SK-N-SH (cell line): ENCODE data around the gene XPOT. TPM values are rescaled to one million over a fixed set of nuclear protein-coding genes. Genes with fewer than 3 reads are reported as not detected.
A peak's percentile ranks its signal among the peaks of the same experiment; 100 is the strongest.

Experiments used
- CTCF ChIA-PET: fragments of 300-600, 350-600 bp; formaldehyde crosslinking; extraction: SDS; loops from one replicate; lab custom pipeline; 2021; lab: Yijun Ruan, JAX
- POLR2A ChIA-PET: fragments of 350-600 bp; sonication (Branson Sonifier 250); formaldehyde crosslinking; extraction: SDS; loops from one replicate; lab custom pipeline; 2020; ENCODE audit warnings: antibody characterized with exemption, inconsistent platforms; lab: Yijun Ruan, JAX
- DNase-seq: peaks from one replicate; pipeline ENCODE4 v3.0.0; 2012
- H2AFZ ChIP-seq: fragments of 200-600 bp; sonication (generic); 2 replicates; pipeline ENCODE4 v1.8.1; 2016; ENCODE audit warnings: antibody characterized with exemption, mild to moderate bottlenecking, low read depth
- H3F3A ChIP-seq: fragments of 200-600 bp; sonication (generic); replicated peaks from 2 replicates; pipeline ENCODE3; 2016; ENCODE audit warnings: antibody characterized with exemption, mild to moderate bottlenecking; ENCODE audit not compliant: insufficient read depth
- H3K27ac ChIP-seq, 2 experiments: fragments of 200-500 bp in 1 of 2; fragments of 200-600 bp in 1 of 2; sonication (Bioruptor generic) in 1 of 2; sonication (generic), shearing (Covaris generic) in 1 of 2; 2 replicates each; pipeline versions ENCODE4 v1.5.1 to v1.6.1; 2014 to 2016; ENCODE audit warnings: low read depth in 2 of 2, inconsistent platforms in 1 of 2, low read length in 1 of 2, mild to moderate bottlenecking in 1 of 2, mixed read lengths in 1 of 2
- H3K27me3 ChIP-seq: fragments of 200-600 bp; sonication (generic), shearing (Covaris generic); 2 replicates; pipeline ENCODE4 v1.6.1; 2016; ENCODE audit warnings: mixed run types; ENCODE audit not compliant: insufficient read depth
- H3K36me3 ChIP-seq, 2 experiments: fragments of 200-500 bp in 1 of 2; fragments of 200-600 bp in 1 of 2; sonication (Bioruptor generic) in 1 of 2; sonication (generic) in 1 of 2; replicated peaks in 1 of 2; 2 replicates each; pipeline versions ENCODE3 to v1.5.1; 2014 to 2016; ENCODE audit warnings: low read length in 1 of 2, mild to moderate bottlenecking in 1 of 2; ENCODE audit not compliant: insufficient read depth in 2 of 2, control insufficient read depth in 1 of 2
- H3K4me1 ChIP-seq, 2 experiments: fragments of 200-500 bp in 1 of 2; fragments of 200-600 bp in 1 of 2; sonication (Bioruptor generic) in 1 of 2; sonication (generic), shearing (Covaris generic) in 1 of 2; 2 replicates each; pipeline versions ENCODE4 v1.5.1 to v1.6.1; 2014 to 2016; ENCODE audit warnings: low read depth in 1 of 2, low read length in 1 of 2, mixed run types in 1 of 2; ENCODE audit not compliant: insufficient read depth in 2 of 2, control insufficient read depth in 1 of 2
- H3K4me2 ChIP-seq: fragments of 200-600 bp; sonication (generic), shearing (Covaris generic); 2 replicates; pipeline ENCODE4 v1.6.1; 2017; ENCODE audit warnings: mixed run types
- H3K4me3 ChIP-seq, 2 experiments: fragments of 200-500 bp in 1 of 2; fragments of 200-600 bp in 1 of 2; sonication (Bioruptor generic) in 1 of 2; sonication (generic), shearing (Covaris generic) in 1 of 2; 2 replicates each; pipeline versions ENCODE4 v1.5.1 to v1.8.1; 2014 to 2016; ENCODE audit warnings: low read depth in 2 of 2, inconsistent platforms in 1 of 2, low read length in 1 of 2, mild to moderate bottlenecking in 1 of 2, mixed read lengths in 1 of 2, moderate library complexity in 1 of 2
- H3K79me2 ChIP-seq: fragments of 200-600 bp; sonication (generic); 2 replicates; pipeline ENCODE4 v1.8.1; 2017; ENCODE audit warnings: mild to moderate bottlenecking; ENCODE audit not compliant: insufficient read depth
- H3K9ac ChIP-seq: fragments of 200-600 bp; sonication (generic); 2 replicates; pipeline ENCODE4 v1.6.1; 2017; ENCODE audit warnings: mixed run types
- H3K9me2 ChIP-seq: fragments of 200-600 bp; sonication (generic); 2 replicates; pipeline ENCODE4 v1.6.1; 2017; ENCODE audit warnings: mixed run types
- H3K9me3 ChIP-seq: fragments of 200-600 bp; sonication (generic); 2 replicates; pipeline ENCODE4 v1.6.1; 2017; ENCODE audit warnings: mixed run types, mild to moderate bottlenecking, moderate library complexity
- H4K20me1 ChIP-seq: fragments of 200-600 bp; sonication (generic); 2 replicates; pipeline ENCODE4 v1.6.1; 2017; ENCODE audit warnings: mild to moderate bottlenecking, mixed run types; ENCODE audit not compliant: insufficient read depth
- GATA2 ChIP-seq: sonication (generic); formaldehyde crosslinking; IDR thresholded peaks from 2 replicates; pipeline ENCODE4 v1.5.0; 2020; ENCODE audit warnings: mild to moderate bottlenecking, missing genetic modification reagents
- PBX3 ChIP-seq: IDR thresholded peaks from 2 replicates; pipeline ENCODE4; 2012
- RFX5 ChIP-seq: IDR thresholded peaks from 2 replicates; pipeline ENCODE4 v1.6.1; 2012; ENCODE audit warnings: mild to moderate bottlenecking, improper control_type of control experiment, low read length
- SMC3 ChIP-seq: IDR thresholded peaks from 2 replicates; pipeline ENCODE4 v1.6.1; 2012; ENCODE audit warnings: low read depth, low read length, improper control_type of control experiment
- TAF1 ChIP-seq: IDR thresholded peaks from 2 replicates; pipeline ENCODE4 v1.6.1; 2012; ENCODE audit warnings: low read depth, mild to moderate bottlenecking, low read length, moderate library complexity, borderline replicate concordance
- USF1 ChIP-seq: IDR thresholded peaks from 2 replicates; pipeline ENCODE4 v1.4.0; 2012; ENCODE audit warnings: low read depth, borderline replicate concordance
- USF2 ChIP-seq: fragments of 150-350 bp; IDR thresholded peaks from 2 replicates; pipeline ENCODE4 v1.6.1; 2017; ENCODE audit warnings: antibody characterized with exemption, low read length, low read depth, borderline replicate concordance
- WGBS: methylation state at CpG from one replicate; pipeline ENCODE4 v1.1.6; 2017; ENCODE audit warnings: low lambda C conversion rate; 5-methylcytosine and 5-hydroxymethylcytosine counted together
- polyA plus RNA-seq, 3 experiments: library from polyadenylated mRNA; depleted of rRNA; stranded (reverse); fragments of >200 nt; gene quantifications; 2 replicates each; pipeline ENCODE4 v1.2.3, GENCODE V29; 2012
- TF ChIP-seq, protein P1 (sequence below): IDR thresholded peaks from 2 replicates; pipeline ENCODE4 v1.4.0; 2012; ENCODE audit warnings: low read depth, borderline replicate concordance

The XPOT gene
- polyA plus RNA-seq, 1 of the 3 experiments (the other 2 are of a cell fraction): 25.6 TPM

GRCh38 chr12:64400041-64400440 lies 4.2 kb upstream of the XPOT start (continued):
- TF ChIP-seq GATA2 (CRISPR knock-in tag) (no peak), RFX5 (no peak), PBX3 (peak; percentile 75), TAF1 (no peak)
- TF ChIP-seq, protein P1, sequence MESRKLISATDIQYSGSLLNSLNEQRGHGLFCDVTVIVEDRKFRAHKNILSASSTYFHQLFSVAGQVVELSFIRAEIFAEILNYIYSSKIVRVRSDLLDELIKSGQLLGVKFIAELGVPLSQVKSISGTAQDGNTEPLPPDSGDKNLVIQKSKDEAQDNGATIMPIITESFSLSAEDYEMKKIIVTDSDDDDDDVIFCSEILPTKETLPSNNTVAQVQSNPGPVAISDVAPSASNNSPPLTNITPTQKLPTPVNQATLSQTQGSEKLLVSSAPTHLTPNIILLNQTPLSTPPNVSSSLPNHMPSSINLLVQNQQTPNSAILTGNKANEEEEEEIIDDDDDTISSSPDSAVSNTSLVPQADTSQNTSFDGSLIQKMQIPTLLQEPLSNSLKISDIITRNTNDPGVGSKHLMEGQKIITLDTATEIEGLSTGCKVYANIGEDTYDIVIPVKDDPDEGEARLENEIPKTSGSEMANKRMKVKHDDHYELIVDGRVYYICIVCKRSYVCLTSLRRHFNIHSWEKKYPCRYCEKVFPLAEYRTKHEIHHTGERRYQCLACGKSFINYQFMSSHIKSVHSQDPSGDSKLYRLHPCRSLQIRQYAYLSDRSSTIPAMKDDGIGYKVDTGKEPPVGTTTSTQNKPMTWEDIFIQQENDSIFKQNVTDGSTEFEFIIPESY: no peak

DNA sequence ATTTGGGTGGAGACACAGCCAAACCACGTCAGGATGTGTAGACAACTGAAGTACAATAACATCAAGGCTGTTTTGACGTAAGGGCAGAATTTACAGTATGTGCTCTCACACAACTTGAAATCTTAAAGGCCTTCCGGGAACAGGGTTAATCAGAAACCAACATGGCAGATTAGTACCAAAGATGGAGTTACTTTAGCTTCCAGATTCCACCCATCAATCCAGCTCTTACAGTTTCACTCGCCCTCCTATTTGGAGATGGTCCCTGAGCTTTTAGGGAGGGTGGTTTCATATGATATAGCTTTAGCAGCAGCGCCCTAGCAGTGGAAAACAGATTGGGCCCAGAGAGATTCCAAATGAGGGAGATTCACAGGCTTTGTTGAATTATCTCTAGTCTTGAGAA lies 2.0 kb upstream of the XPOT start:
- peaks cover 3 to 9% of the 10 kb centered on the region in 2 experiments; a peak in 2 of 4 replicates for H3K4me1 ChIP-seq
- no peak for DNase-seq
- POLR2A ChIA-PET: no interaction called here
- no peak overlapping the region for H3K4me3 ChIP-seq
- peaks cover 5% of the 10 kb centered on the region; the same call in 1 of the 2 replicates for H4K20me1 ChIP-seq
- H3K9ac ChIP-seq: no peak overlapping the region
- H3K9me2 ChIP-seq: no peaks in the 10 kb centered on the region
- no peak for TF ChIP-seq USF1
- TF ChIP-seq USF2: no peak
- no peak for TF ChIP-seq SMC3
- H3K27me3 ChIP-seq: no peaks in the 10 kb centered on the region
- H3K9me3 ChIP-seq: no peaks in the 10 kb centered on the region
- H3K4me2 ChIP-seq: no peak overlapping the region
- no peak overlapping the region for H3K27ac ChIP-seq
- H3K36me3 ChIP-seq: no peaks in the 10 kb centered on the region
- CTCF ChIA-PET: interaction anchor here (1.0 kb wide), 1 partner anchor 142 kb away, joined by 3 read pairs; no protein-coding TSS in a partner anchor
- no peak overlapping the region for H2AFZ ChIP-seq
- WGBS: 91% methylated on average over 5 of the region's 5 CpGs
- peaks cover 23% of the 10 kb centered on the region for H3K79me2 ChIP-seq
- peaks cover 15% of the 10 kb centered on the region for H3F3A ChIP-seq
